ENCODE measurements around the gene RHOF. TPM values are rescaled to one million over a fixed set of nuclear protein-coding genes. Genes with fewer than 3 reads are reported as not detected.
"Not testable (repeated sequence)": the region's sequence is repeated elsewhere in the genome, so short reads cannot be mapped to it uniquely, and the experiment has no call there.

Gene RHOF
- total RNA-seq, 1 experiment from 2014 or later = 1.8 TPM

- peak; percentile 30 for DNase-seq (ENCODE audit: low read depth)
Observed at GRCh38 chr12:121776190-121777098, 17.0 kb downstream of the RHOF start.

- DNase-seq (ENCODE audit: low read depth) = no peak
Observed at GRCh38 chr12:121775501-121775900, 18.0 kb downstream of the RHOF start.

- no peak for DNase-seq (ENCODE audit: low read depth)
Observed at GRCh38 chr12:121774968-121775474, 18.5 kb downstream of the RHOF start.

- peak; percentile 46 for DNase-seq (ENCODE audit: low read depth)
Observed at GRCh38 chr12:121773011-121773777, 20.3 kb downstream of the RHOF start.

- no peak for DNase-seq (ENCODE audit: low read depth)
Observed at GRCh38 chr12:121770813-121771625, 22.5 kb downstream of the RHOF start.

- no peak for DNase-seq (ENCODE audit: low read depth)
Observed at GRCh38 chr12:121770388-121770787, 23.1 kb downstream of the RHOF start.

GRCh38 chr12:121769831-121770301 is 23.6 kb downstream of the RHOF start:
- DNase-seq (ENCODE audit: low read depth) = no peak

- no peak for DNase-seq (ENCODE audit: low read depth)
Observed at GRCh38 chr12:121769297-121769830, 24.1 kb downstream of the RHOF start.

- DNase-seq (ENCODE audit: low read depth) = no peak
Observed at GRCh38 chr12:121767525-121768016, 25.9 kb downstream of the RHOF start.

GRCh38 chr12:121766290-121767039 is 27.0 kb downstream of the RHOF start:
- no peak for DNase-seq (ENCODE audit: low read depth)

- DNase-seq (ENCODE audit: low read depth) = peak; percentile 86
Observed at GRCh38 chr12:121765573-121765972, 27.9 kb downstream of the RHOF start.

GRCh38 chr12:121764808-121765207 is 28.7 kb downstream of the RHOF start:
- DNase-seq (ENCODE audit: low read depth) = no peak

- no peak for DNase-seq (ENCODE audit: low read depth)
Observed at GRCh38 chr12:121762269-121762668, 31.2 kb downstream of the RHOF start.

GRCh38 chr12:121758536-121758935 is 35.0 kb downstream of the RHOF start:
- DNase-seq (ENCODE audit: low read depth) = not testable (repeated sequence)

- no peak for DNase-seq (ENCODE audit: low read depth)
Observed at GRCh38 chr12:121755591-121755990, 37.9 kb downstream of the RHOF start.

- DNase-seq (ENCODE audit: low read depth) = no peak
Observed at GRCh38 chr12:121754836-121755235, 38.7 kb downstream of the RHOF start.

- DNase-seq (ENCODE audit: low read depth) = no peak
Observed at GRCh38 chr12:121753844-121754264, 39.6 kb downstream of the RHOF start.

GRCh38 chr12:121751749-121752351 is 41.6 kb downstream of the RHOF start:
- no peak for DNase-seq (ENCODE audit: low read depth)

- no peak for DNase-seq (ENCODE audit: low read depth)
Observed at GRCh38 chr12:121751034-121751433, 42.5 kb downstream of the RHOF start.

- DNase-seq (ENCODE audit: low read depth) = no peak
Observed at GRCh38 chr12:121750507-121750955, 43.0 kb downstream of the RHOF start.
